ENCODE data around the gene FKRP.
A peak's percentile ranks its signal among the peaks of the same experiment; 100 is the strongest.
"Not testable (repeated sequence)": the region's sequence is repeated elsewhere in the genome, so short reads cannot be mapped to it uniquely, and the experiment has no call there.

Gene FKRP

DNA sequence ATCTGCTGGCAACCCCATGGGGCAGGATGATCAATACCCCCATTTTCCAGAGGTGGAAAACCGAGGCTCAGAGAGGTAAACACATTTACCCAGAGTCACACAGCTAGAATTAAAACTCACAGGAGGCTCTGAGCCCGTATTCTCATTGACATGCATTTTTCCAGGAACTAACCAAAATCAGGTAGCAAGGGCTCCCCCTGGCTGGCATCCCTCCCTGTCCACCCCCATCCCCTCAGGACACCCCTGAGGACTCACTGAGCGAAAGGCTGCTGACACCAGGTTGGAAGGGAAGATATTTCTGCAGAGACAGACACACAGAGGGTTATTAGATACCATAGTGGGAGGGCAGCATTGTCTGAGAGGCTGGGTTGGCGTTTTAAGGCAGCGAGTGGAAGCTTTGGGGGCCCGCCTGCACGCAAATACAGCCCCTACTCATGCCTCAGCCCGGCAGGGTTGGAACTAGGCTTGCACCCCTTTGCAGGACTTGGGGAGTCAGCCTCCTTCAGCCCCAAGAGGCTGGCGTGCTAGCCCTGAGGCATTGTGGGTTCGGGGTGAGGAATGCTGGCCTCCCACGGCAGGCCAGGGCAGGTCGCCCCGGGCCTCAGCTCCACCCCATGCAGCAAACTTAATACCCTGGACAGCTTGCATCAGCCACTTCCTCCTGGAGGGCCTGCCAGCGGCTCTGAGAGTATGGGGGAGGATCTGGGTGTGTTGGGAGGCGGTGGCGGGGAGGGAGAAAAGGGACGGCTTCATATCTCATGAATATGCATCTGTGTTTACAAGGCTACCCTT, 38.6 kb downstream of the FKRP start:
- DNase-seq (ENCODE audit: low read depth in 2 of 2) = peak in 1 of 2 donors; percentile 41

DNA sequence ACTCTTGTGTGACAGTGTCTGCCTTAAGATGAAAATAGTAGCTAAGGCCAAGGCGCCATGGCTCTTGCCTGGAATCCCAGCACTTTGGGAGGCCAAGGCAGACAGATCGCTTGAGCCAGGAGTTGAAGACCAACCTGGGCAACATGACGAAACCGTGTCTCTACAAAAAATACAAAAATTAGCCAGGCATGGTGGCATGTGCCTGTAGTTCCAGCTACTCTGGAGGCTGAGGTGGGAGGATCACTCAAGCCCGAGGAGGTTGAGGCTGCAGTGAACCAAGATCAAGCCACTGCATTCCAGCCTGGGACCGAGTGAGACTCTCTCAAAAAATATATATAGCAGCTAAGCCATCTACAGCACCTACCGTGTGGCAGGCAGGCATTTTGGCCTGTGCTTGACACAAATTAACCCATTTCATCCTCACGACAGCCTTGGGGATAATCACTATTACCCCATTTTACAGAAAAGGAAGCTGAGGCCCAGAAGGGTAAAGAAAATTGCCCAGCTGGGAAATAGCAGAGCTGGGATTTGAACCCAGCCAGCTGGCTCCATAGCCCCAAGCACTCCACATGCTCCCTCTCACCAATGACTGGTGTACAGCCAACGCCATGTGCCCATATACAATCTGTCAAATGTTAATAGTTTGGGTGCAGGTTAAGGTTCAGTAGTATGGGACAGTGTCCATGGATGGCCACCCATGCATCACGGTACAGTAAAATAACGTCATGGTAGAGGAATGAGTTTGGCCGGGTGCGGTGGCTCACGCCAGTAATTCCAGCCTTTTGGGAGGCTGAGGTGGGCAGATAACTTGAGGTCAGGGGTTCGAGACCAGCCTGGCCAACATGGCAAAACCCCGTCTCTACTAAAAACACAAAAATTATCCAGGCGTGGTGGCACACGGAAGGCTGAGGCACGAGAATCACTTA, 39.5 kb downstream of the FKRP start:
- DNase-seq (ENCODE audit: low read depth in 2 of 2) = no peak

DNA sequence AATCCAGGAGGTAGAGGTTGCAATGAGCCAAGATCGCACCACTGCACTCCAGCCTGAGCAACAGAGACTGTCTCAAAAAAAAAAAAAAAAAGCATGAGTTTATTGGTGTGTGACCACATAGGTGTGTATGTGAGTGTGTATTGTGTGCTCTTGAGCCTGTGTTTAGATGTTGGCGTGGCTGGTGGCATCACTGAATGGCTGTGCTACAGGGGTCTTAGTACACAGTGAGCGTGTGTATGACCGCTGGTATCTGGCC, 40.1 kb downstream of the FKRP start:
- no peak for DNase-seq (ENCODE audit: low read depth in 2 of 2)

DNA sequence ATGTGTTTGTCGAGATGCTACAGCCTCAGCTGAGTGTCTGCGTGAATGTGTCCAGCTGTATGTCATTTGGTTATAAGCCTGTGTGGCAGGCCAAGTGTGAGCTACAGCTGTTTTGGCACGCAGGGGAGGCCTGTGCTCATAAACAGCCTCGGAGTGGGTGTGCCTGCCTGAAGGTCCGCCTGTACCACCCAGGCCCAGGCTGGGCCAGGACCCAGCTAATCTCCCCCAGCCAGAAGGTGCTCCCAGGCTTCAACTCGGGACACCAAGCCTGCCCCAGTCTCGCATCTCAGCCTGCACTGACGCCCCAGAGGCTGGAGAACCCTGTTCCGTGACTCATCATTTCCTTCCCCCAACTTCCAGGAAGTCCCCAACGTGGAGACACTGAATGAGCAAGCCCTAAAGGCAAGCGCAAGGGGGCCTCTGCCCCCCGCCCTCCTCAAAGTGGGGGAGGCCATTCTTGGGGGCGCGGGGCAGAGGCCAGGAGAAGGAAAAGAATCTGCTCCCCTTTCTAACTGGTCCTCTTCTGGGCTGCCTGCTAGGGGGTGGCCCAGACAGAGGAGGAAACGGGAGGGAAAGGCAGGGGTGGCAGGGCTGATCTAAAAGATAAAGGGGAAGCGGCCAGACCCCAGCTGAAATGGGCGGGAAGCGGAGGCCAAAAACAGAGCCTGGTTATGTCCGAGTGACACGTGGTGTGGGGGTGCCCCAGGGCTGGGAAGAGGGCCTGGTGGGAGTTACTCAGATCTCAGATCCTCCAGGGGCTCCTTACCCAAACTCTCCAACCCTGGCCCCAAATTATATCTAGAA, 40.6 kb downstream of the FKRP start:
- DNase-seq (ENCODE audit: low read depth in 2 of 2) = peak; percentile 62 to 68

DNA sequence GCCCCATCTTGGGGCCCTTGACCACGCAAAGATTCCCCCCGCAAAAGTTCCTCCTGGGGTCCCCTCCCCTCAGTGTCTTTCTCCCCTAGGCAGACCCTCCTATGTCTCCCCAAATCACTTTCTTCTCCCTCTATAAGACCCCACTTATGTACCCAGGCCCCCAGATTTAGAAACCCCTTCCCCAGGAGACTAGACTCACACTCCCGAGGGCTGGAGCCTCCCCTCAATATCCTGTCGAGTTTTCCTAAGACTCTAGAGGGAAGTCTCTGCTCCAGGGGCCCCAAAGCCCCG, 41.1 kb downstream of the FKRP start:
- no peak for DNase-seq (ENCODE audit: low read depth in 2 of 2)

DNA sequence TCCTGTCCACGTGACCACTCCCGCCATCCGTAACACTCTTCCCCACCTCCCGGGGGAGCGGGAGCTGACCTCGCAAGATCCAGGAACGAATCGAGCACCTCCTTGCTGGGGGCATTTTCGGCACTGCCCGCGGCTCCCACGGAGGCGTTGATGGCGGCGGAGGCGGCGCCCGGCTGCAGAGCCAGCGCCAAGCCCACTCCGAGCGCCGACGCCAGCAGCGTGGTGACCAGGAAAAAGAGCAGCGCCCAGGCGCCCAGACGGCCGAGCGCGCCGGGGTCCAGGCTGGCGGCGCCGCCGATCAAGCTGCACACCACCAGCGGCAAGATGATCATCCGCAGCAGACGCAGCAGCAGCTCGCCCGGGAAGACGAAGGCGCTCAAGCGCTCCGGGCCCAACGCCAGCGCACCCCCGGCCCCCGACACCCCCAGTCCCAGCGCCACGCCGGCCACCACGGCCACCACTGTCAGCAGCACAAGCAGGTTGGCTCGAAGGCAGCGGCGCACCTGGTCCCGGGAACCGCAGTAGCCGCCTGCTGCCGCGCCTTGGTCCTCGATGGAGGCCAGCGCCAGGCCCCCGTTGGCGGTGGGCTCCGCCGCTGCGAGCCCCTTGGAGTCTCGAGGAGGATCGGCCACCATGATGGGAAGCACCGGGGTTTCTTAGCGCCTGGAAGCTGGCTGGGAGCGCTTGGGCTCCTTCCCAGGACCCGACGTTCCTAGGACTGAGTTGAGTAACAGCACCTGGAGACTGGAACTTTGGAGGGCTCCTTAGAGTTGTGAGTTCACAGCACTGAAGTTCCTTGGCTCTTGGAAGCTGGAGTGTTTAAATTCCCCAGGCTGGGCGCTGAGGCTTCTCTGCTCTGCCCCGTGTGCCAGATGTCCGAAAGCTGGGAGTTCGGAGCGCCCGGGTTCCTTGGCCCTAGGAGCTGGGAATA, 41.7 kb downstream of the FKRP start:
- no peak for DNase-seq (ENCODE audit: low read depth in 2 of 2)

DNA sequence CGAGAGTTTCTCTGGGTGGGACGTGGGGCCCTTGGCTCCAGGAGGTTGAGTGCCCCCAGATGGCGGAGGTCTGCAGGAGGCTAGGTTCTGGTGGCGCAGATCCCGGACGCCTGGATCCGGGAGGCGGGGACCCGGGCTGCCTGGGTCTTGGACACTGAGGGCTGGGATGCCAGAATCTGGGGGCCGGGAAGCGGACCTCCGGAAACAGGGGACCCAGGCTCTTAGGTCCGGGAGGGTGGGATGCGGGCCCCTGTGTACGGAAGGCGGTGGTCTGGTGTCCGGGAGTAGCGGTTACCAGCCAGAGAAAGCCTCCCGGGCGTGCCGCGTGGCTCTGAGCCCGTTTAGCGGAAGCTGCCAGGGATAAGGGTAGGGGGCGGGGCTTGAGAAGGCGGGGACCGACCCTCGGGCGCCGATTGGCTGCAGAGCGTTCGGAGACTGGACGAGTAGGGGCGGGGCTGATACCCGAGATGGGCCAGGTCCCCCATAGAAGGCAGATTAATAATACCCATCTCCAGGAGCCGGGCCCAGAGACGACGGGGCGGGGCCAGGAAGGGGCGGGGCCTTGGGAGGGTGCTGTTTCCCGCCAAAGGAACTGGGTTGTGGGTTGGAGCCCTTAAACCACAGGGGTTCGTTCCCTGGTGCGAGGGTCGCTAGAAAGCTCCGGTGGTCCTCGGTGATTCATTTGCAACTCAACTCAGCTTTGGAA, 42.6 kb downstream of the FKRP start, which contains the start of gene SLC1A5:
TSS of gene SLC1A5 (minus strand) at position 333 of the 706 bp plus-strand sequence. CDS start 629 bp downstream, outside the sequence.
- DNase-seq (ENCODE audit: low read depth in 2 of 2) = peak; percentile 95 to 98

DNA sequence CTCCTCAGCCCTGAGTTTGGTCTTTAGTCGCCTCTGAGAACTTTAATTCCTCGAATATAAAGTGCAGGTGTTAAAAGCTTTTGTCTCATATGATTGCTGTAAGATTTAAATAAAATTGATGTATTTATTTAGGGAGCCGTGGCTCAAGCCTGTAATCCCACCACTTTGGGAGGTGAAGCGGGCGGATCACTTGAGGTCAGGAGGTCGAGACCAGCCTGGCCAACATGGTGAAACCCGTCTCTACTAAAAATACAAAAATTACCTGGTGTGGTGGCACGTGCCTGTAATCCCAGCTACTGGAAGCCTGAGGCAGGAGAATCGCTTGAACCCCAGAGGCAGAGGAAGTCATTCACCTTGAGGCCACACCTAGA, 43.1 kb downstream of the FKRP start:
- DNase-seq (ENCODE audit: low read depth in 2 of 2) = no peak

DNA sequence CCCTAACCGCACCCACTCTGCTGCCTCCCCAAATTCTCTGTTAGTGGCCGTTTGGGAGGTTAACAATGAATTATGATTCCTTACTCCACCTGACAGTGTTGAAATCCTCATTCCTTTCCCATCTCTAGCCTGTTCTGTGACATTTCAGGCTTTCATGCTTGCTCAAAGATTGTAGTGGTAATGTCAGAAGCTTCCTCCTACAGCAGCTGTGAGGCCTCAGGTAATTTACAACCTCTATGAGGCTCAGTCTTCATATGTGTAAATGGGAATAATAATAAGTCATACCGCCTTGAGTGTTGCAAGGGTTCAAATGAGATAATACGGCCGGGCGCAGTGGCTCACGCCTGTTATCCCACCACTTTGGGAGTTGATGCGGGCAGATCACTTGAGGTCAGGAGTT, 43.5 kb downstream of the FKRP start:
- DNase-seq (ENCODE audit: low read depth in 2 of 2) = no peak

DNA sequence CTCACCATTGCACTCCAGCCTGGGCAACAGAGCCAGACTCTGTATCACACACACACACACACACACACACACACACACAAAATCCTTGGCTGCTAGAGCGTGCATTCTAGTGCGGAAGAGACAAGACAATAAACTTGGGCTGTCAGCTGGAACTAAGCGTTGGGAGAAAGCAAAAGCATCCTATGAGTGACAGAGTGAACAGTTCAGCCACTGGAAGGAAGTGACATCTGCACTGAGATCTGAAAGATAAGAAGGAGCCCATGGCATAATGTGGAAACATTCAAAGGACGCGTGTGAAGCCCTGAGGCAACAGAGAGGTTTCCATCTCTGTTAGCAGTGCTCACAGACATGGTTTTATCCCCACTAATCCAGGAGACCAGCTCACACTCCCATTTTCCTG, 46.1 kb downstream of the FKRP start:
- DNase-seq (ENCODE audit: low read depth in 2 of 2) = no peak

DNA sequence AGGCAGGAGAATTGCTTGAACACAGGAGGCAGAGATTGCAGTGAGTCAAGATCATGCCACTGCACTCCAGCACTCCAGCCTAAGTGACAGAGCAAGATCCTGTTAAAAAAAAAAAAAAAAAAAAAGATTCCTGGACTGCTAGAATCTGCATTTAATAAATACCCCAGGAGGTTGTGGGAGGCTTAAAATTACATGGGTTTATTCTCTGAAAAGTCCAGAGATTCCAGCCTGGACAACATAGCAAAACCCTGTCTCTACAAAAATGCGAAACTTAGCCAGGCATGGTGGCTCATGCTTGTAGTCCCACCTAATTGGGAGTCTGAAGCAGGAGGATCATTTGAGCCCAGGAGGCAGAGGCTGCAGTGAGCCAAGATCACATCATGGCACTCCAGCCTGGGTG, 52.0 kb downstream of the FKRP start:
- DNase-seq (ENCODE audit: low read depth in 2 of 2) = no peak

DNA sequence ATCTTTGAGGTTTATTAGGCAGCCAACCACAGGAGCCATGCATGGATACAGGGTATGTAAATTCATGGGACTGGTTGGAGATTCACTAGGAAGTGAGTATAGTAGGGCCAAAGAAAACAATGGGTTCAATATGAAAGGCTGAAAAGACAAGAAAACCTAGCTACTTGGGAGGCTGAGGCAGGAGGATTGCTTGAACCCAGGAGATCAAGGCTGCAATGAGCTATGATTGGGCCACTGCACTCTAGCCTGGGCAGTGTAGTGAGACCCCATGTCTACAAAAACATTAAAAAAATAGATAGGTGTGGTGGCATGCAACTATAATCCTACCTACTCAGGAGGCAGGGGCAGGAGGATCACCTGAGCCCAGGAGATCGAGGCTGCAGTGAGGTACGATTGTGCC, 52.9 kb downstream of the FKRP start:
- no peak for DNase-seq (ENCODE audit: low read depth in 2 of 2)

DNA sequence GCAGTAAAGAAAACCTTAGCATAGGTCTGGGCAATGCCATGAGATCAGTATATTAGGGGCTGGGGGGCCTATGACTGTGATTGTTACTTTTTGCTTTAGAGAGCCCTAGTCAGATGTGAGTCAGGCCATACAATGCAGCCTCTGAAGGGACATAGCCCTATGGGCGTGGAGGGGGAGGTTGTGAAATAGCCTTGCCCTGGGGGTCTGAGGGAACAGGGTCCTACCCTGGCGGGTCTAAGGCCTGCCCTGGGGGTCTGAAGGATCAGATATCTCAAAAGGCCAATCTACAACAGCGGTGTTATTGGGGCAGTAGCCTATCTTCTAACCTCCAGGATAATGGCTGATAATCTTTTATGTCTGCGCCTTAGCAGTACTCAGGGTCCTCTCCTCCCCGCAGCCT, 56.3 kb downstream of the FKRP start:
- DNase-seq (ENCODE audit: low read depth in 2 of 2) = no peak

DNA sequence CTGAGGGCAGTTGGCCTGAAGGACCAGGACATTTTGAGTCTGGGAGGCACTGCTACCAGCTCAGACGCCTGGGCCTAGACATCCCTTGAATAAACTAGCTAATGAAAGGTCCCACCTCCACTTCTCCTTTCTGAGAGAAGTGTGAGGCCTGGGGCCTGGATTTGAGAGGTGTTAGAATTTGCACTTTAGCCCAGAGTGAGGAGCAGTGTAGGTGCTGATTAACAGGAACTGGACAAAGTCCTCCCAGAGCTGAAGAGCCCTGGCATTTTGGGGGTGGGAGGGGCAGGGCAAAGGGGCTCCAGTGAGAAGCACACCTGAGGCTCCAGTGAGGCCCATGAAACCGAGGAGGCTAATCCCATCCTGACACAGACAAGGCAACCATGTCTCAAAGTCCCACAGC, 57.7 kb downstream of the FKRP start:
- no peak for DNase-seq (ENCODE audit: low read depth in 2 of 2)

DNA sequence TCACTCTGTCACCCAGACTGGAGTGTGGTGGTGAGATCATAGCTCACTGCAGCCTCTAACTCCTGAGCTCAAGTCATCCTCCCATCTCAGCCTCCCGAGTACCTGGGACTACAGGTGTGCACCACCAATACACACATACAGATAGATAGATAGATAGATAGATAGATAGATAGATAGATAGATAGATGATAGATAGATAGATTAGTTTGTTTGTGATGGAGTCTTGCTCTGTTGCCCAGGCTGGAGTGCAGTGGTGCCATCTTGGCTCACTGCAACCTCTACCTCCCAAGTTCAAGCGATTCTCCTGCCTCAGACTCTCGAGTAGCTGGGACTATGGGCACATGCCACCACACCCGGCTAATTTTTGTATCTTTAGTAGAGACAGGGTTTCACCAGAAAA, 58.6 kb downstream of the FKRP start:
- not testable (repeated sequence) for DNase-seq (ENCODE audit: low read depth in 2 of 2)

DNA sequence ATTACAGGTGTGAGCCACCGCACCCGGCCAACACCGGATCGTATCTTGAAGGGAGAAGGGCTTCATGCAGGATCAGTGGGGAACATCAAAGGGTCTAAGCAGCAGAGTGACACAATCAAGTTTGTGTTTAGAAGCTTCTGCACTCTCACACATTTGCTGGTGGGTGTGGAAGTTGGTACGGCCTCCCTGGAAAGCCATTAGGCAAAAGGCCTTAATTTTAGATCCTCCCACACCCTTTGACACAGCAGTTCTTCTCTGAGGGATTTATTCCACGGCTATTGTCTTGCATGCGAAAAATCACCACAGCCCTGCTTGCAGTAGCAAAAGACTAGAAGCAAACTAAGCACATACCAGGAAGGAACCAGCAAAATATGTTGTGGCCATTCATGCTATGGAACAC, 60.8 kb downstream of the FKRP start:
- no peak for DNase-seq (ENCODE audit: low read depth in 2 of 2)

All from stimulated activated CD4-positive, alpha-beta T cell treated with anti-CD3 and anti-CD28 coated beads, Interleukin-1b, Interleukin-23, amount 100 ng/mL, for 1 hour (primary cell).